GM23248 (cell line): ENCODE measurements around the gene URB1.

Experiments used
- EZH2 ChIP-seq: fragments of 200-600 bp; sonication (generic); IDR thresholded peaks from 2 replicates; pipeline ENCODE4 v1.6.1; 2018; ENCODE audit warnings: antibody characterized with exemption, mild to moderate bottlenecking; ENCODE audit not compliant: insufficient read depth, poor library complexity, severe bottlenecking
- EZH2phosphoT487 ChIP-seq: fragments of 200-600 bp; sonication (generic); IDR thresholded peaks from 2 replicates; pipeline ENCODE4 v1.6.1; 2018; ENCODE audit warnings: antibody characterized with exemption, moderate library complexity, mild to moderate bottlenecking, low read depth; ENCODE audit not compliant: insufficient read depth

GRCh38 chr21:32411350-32412161 lies 18.7 kb upstream of the URB1 start:
- TF ChIP-seq EZH2 (no peak), EZH2phosphoT487 (no peak)
